ENCODE data around the gene SEC31A.

The SEC31A gene

DNA sequence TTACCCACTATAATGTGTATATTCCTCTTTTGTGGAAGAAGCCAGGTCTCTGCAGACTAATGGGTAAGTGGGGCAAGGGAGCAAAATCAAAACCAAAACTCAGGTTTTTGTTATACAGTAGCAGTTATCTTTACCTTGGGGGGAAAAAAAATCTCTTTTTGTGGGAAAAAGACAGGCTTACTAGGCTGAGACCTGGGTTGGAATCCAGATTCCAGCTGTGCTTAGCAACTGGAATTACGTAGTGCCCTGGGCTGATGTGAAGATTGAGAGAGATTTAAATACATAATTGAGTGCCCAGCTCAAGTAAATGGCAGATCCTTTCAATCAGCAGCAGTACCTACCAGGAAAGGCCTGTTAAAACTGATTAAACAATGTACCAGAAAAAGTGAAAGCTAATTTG, 76.9 kb downstream of the SEC31A start:
- H3K27me3 ChIP-seq (ENCODE audit: insufficient read depth, low read length), result no peaks in the 10 kb centered on the region
- no peak overlapping the region for H3K4me2 ChIP-seq (ENCODE audit: low read length)
- H3K79me2 ChIP-seq (ENCODE audit: insufficient read depth, low read length), result no peaks in the 10 kb centered on the region
- no peaks in the 10 kb centered on the region for H3K9me2 ChIP-seq (ENCODE audit: low read depth, low read length)
- H3K9me3 ChIP-seq (ENCODE audit: low read length), result no peaks in the 10 kb centered on the region
- no peak overlapping the region for H3K9ac ChIP-seq (ENCODE audit: low read length)
- H3K27ac ChIP-seq (ENCODE audit: low read depth, low read length, poor library complexity, severe bottlenecking), result no peak overlapping the region
- H3F3A ChIP-seq (ENCODE audit: insufficient read depth, low read length), result no peaks in the 10 kb centered on the region
- H3K36me3 ChIP-seq (ENCODE audit: insufficient read depth, low read length), result peaks cover 22% of the 10 kb centered on the region
- H4K20me1 ChIP-seq (ENCODE audit: insufficient read depth, low read length), result no peaks in the 10 kb centered on the region
- TF ChIP-seq EZH2 (IDR thresholded peaks at IDR 0.05; ENCODE audit: borderline replicate concordance, low read length), result no peak
- no peak overlapping the region for H3K4me3 ChIP-seq (ENCODE audit: low read depth, low read length, poor library complexity, severe bottlenecking)
- no peak overlapping the region for H2AFZ ChIP-seq (ENCODE audit: low read length)
- H3K4me1 ChIP-seq (ENCODE audit: insufficient read depth, low read length, severe bottlenecking), result no peaks in the 10 kb centered on the region

DNA sequence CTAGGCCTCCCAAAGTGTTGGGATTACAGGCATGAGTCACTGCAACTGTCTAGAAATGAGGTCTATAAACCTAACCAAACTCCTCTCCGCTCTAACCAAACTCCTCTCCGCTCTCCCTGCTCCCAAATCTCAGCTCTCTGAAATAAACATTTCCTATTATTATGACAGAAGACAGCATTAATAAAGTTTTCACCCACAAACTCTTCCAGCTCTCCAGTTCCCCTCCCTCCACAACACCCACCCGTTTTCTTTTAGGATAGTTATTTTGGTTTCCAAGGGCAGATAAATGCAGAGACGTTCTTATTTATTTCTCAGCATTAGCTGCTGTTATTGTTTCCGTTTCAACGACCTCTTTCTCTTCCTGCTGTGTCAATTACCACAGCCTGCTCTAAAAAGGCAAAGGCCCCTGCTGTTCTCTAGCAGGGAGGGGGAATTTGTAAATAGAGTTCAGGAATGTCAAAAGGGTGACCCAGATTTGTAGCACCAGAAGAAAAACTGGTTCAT, 79.1 kb downstream of the SEC31A start:
- H3K36me3 ChIP-seq (ENCODE audit: insufficient read depth, low read length), result 0 out of 2 replicates have a peak, but pooled peaks cover 2% of the 10 kb centered on the region
- no peaks in the 10 kb centered on the region for H3K9me2 ChIP-seq (ENCODE audit: low read depth, low read length)
- no peak overlapping the region for H3K27ac ChIP-seq (ENCODE audit: low read depth, low read length, poor library complexity, severe bottlenecking)
- H3K9me3 ChIP-seq (ENCODE audit: low read length), result no peaks in the 10 kb centered on the region
- no peak overlapping the region for H3K9ac ChIP-seq (ENCODE audit: low read length)
- H2AFZ ChIP-seq (ENCODE audit: low read length), result no peak overlapping the region
- no peaks in the 10 kb centered on the region for H3F3A ChIP-seq (ENCODE audit: insufficient read depth, low read length)
- no peak overlapping the region for H3K4me3 ChIP-seq (ENCODE audit: low read depth, low read length, poor library complexity, severe bottlenecking)
- no peaks in the 10 kb centered on the region for H3K4me1 ChIP-seq (ENCODE audit: insufficient read depth, low read length, severe bottlenecking)
- H3K27me3 ChIP-seq (ENCODE audit: insufficient read depth, low read length), result no peaks in the 10 kb centered on the region
- no peaks in the 10 kb centered on the region for H3K79me2 ChIP-seq (ENCODE audit: insufficient read depth, low read length)
- H3K4me2 ChIP-seq (ENCODE audit: low read length), result no peak overlapping the region
- H4K20me1 ChIP-seq (ENCODE audit: insufficient read depth, low read length), result no peaks in the 10 kb centered on the region
- TF ChIP-seq, protein P1, sequence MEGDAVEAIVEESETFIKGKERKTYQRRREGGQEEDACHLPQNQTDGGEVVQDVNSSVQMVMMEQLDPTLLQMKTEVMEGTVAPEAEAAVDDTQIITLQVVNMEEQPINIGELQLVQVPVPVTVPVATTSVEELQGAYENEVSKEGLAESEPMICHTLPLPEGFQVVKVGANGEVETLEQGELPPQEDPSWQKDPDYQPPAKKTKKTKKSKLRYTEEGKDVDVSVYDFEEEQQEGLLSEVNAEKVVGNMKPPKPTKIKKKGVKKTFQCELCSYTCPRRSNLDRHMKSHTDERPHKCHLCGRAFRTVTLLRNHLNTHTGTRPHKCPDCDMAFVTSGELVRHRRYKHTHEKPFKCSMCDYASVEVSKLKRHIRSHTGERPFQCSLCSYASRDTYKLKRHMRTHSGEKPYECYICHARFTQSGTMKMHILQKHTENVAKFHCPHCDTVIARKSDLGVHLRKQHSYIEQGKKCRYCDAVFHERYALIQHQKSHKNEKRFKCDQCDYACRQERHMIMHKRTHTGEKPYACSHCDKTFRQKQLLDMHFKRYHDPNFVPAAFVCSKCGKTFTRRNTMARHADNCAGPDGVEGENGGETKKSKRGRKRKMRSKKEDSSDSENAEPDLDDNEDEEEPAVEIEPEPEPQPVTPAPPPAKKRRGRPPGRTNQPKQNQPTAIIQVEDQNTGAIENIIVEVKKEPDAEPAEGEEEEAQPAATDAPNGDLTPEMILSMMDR (IDR thresholded peaks at IDR 0.05; ENCODE audit: low read length), result no peak
- TF ChIP-seq EZH2 (IDR thresholded peaks at IDR 0.05; ENCODE audit: borderline replicate concordance, low read length), result no peak

DNA sequence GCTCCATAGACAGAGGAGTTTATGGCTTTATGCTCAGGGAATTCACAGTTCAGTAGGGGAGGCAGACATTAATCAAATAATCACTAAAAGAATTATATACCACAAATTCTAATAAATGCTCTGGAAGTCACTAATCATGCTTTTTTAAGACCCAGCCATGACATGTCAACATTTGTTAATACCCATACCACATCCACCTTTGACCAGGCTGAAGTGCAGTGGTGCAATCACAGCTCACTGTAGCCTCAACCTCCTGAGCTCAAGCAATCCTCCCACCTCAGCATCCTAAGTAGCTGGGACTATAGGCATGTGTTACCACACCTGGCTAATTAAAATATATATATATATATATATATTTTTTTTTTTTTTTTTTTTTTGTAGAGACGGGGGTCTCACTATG, 79.6 kb downstream of the SEC31A start:
- Histone ChIP-seq H4K20me1 (ENCODE audit: insufficient read depth, low read length) (no peaks in the 10 kb centered on the region), H3K9me3 (ENCODE audit: low read length) (no peaks in the 10 kb centered on the region), H3F3A (ENCODE audit: insufficient read depth, low read length) (no peaks in the 10 kb centered on the region), H3K27ac (ENCODE audit: low read depth, low read length, poor library complexity, severe bottlenecking) (no peak overlapping the region), H3K9me2 (ENCODE audit: low read depth, low read length) (no peaks in the 10 kb centered on the region), H3K4me1 (ENCODE audit: insufficient read depth, low read length, severe bottlenecking) (no peaks in the 10 kb centered on the region), H3K4me2 (ENCODE audit: low read length) (no peak overlapping the region), H2AFZ (ENCODE audit: low read length) (no peak overlapping the region), H3K79me2 (ENCODE audit: insufficient read depth, low read length) (no peaks in the 10 kb centered on the region), H3K4me3 (ENCODE audit: low read depth, low read length, poor library complexity, severe bottlenecking) (no peak overlapping the region), H3K9ac (ENCODE audit: low read length) (no peak overlapping the region), H3K36me3 (ENCODE audit: insufficient read depth, low read length) (no peaks in the 10 kb centered on the region), H3K27me3 (ENCODE audit: insufficient read depth, low read length) (no peaks in the 10 kb centered on the region)
- TF ChIP-seq, protein P1 (IDR thresholded peaks at IDR 0.05; ENCODE audit: low read length), result no peak
- no peak for TF ChIP-seq EZH2 (IDR thresholded peaks at IDR 0.05; ENCODE audit: borderline replicate concordance, low read length)

DNA sequence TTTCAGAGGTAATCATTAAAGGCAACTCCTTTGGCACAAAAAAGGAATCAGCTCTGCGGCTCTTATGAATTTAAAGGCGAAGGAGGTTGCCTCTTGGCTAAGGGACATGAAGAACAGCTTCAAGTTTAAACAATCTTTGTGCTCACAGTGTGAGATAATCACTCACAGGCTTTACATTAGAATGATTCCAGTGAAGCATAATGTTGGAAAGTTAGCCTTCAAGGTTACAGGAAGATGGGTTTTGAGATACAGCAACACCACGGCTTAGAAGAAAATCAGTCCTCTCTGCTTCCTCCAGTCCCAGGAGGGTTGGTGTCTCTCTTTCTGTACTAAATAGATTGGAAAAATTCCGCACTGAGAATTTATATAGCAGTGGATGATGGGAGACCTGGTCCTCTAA, 80.8 kb downstream of the SEC31A start:
- no peaks in the 10 kb centered on the region for H3K79me2 ChIP-seq (ENCODE audit: insufficient read depth, low read length)
- H4K20me1 ChIP-seq (ENCODE audit: insufficient read depth, low read length), result no peaks in the 10 kb centered on the region
- TF ChIP-seq, protein P1 (IDR thresholded peaks at IDR 0.05; ENCODE audit: low read length), result no peak
- no peak for TF ChIP-seq EZH2 (IDR thresholded peaks at IDR 0.05; ENCODE audit: borderline replicate concordance, low read length)
- no peaks in the 10 kb centered on the region for H3K9me2 ChIP-seq (ENCODE audit: low read depth, low read length)
- no peak overlapping the region for H2AFZ ChIP-seq (ENCODE audit: low read length)
- no peaks in the 10 kb centered on the region for H3K9me3 ChIP-seq (ENCODE audit: low read length)
- no peak overlapping the region for H3K4me2 ChIP-seq (ENCODE audit: low read length)
- no peaks in the 10 kb centered on the region for H3K4me1 ChIP-seq (ENCODE audit: insufficient read depth, low read length, severe bottlenecking)
- H3K27ac ChIP-seq (ENCODE audit: low read depth, low read length, poor library complexity, severe bottlenecking), result no peak overlapping the region
- no peak overlapping the region for H3K4me3 ChIP-seq (ENCODE audit: low read depth, low read length, poor library complexity, severe bottlenecking)
- no peak overlapping the region for H3K9ac ChIP-seq (ENCODE audit: low read length)
- H3K27me3 ChIP-seq (ENCODE audit: insufficient read depth, low read length), result no peaks in the 10 kb centered on the region
- no peaks in the 10 kb centered on the region for H3F3A ChIP-seq (ENCODE audit: insufficient read depth, low read length)
- H3K36me3 ChIP-seq (ENCODE audit: insufficient read depth, low read length), result no peaks in the 10 kb centered on the region

Measured in OCI-LY1 (cell line).